ENCODE results near the gene CRCP. TPM values are rescaled to one million over a fixed set of nuclear protein-coding genes. Genes with fewer than 3 reads are reported as not detected.

CRCP gene
- total RNA-seq, 1 donor from 2014 or later, result 53.6 TPM

Other genes with a start within 250 kb of the CRCP start
- gene VKORC1L1, start 241.8 kb upstream of the CRCP start, total RNA-seq, result 27.8 TPM
- 16.0 TPM for gene GUSB, start 132.6 kb upstream of the CRCP start, total RNA-seq
- gene ASL, start 39.0 kb upstream of the CRCP start, total RNA-seq, result 3.9 TPM
- 53.6 TPM for gene TPST1, start 90.5 kb downstream of the CRCP start, total RNA-seq

All from temporal lobe (tissue), 1 donor.